ENCODE data around the gene FBN3.
A peak's percentile ranks its signal among the peaks of the same experiment; 100 is the strongest.

FBN3 gene

GRCh38 chr19:8050274-8051096 lies 98.9 kb downstream of the FBN3 start:
- peak; percentile 77 for DNase-seq (ENCODE audit: low read depth)
- no peak overlapping the region for H3K4me3 ChIP-seq (ENCODE audit: control insufficient read depth, low read depth, low read length)
- no peak for TF ChIP-seq CTCF (conservative IDR thresholded peaks at IDR 0.05; ENCODE audit: control insufficient read depth, insufficient read depth, low read depth, low read length)

- TF ChIP-seq CTCF (conservative IDR thresholded peaks at IDR 0.05; ENCODE audit: control insufficient read depth, insufficient read depth, low read depth, low read length): no peak
- no peak overlapping the region for H3K4me3 ChIP-seq (ENCODE audit: control insufficient read depth, low read depth, low read length)
- no peak for DNase-seq (ENCODE audit: low read depth)
These were observed 102.7 kb downstream of the FBN3 start for GRCh38 chr19:8046569-8047165.

GRCh38 chr19:8045872-8046568 lies 103.4 kb downstream of the FBN3 start:
- no peak overlapping the region for H3K4me3 ChIP-seq (ENCODE audit: control insufficient read depth, low read depth, low read length)
- no peak for DNase-seq (ENCODE audit: low read depth)
- TF ChIP-seq CTCF (conservative IDR thresholded peaks at IDR 0.05; ENCODE audit: control insufficient read depth, insufficient read depth, low read depth, low read length): no peak

GRCh38 chr19:8044018-8044417 lies 105.4 kb downstream of the FBN3 start:
- TF ChIP-seq CTCF (conservative IDR thresholded peaks at IDR 0.05; ENCODE audit: control insufficient read depth, insufficient read depth, low read depth, low read length): no peak
- peak; percentile 18 for DNase-seq (ENCODE audit: low read depth)
- no peak overlapping the region for H3K4me3 ChIP-seq (ENCODE audit: control insufficient read depth, low read depth, low read length)

GRCh38 chr19:8042900-8043299 lies 106.5 kb downstream of the FBN3 start:
- DNase-seq (ENCODE audit: low read depth): no peak
- TF ChIP-seq CTCF (conservative IDR thresholded peaks at IDR 0.05; ENCODE audit: control insufficient read depth, insufficient read depth, low read depth, low read length): no peak
- no peak overlapping the region for H3K4me3 ChIP-seq (ENCODE audit: control insufficient read depth, low read depth, low read length)

GRCh38 chr19:8041531-8041931 lies 107.9 kb downstream of the FBN3 start:
- no peak for DNase-seq (ENCODE audit: low read depth)

More at GRCh38 chr19:8041531-8041931, 107.9 kb downstream of the FBN3 start:
- no peak overlapping the region for H3K4me3 ChIP-seq (ENCODE audit: control insufficient read depth, low read depth, low read length)
- TF ChIP-seq CTCF (conservative IDR thresholded peaks at IDR 0.05; ENCODE audit: control insufficient read depth, insufficient read depth, low read depth, low read length): no peak
